Chondrocyte (in vitro differentiated cells): Measurements from ENCODE around the gene ARMC8. TPM values are rescaled to one million over a fixed set of nuclear protein-coding genes. Genes with fewer than 3 reads are reported as not detected.

Source experiments
- DNase-seq: peaks from one replicate; pipeline ENCODE4 v3.0.0; 2021; ENCODE audit warnings: mixed read lengths, low spot score
- H3K27ac Mint-ChIP-seq: one replicate; pipeline ENCODE4 v1.8.0; 2021; ENCODE audit warnings: mild to moderate bottlenecking, moderate library complexity, mixed read lengths; ENCODE audit not compliant: unreplicated experiment
- H3K27me3 Mint-ChIP-seq: 2 replicates; pipeline ENCODE4 v1.8.0; 2021; ENCODE audit warnings: low read depth, mixed read lengths
- H3K36me3 Mint-ChIP-seq: 2 replicates; pipeline ENCODE4 v1.8.0; 2021; ENCODE audit warnings: low read depth, mixed read lengths
- H3K4me1 Mint-ChIP-seq: 2 replicates; pipeline ENCODE4 v1.8.0; 2021; ENCODE audit warnings: low read depth, mild to moderate bottlenecking, mixed read lengths
- H3K4me3 Mint-ChIP-seq: one replicate; pipeline ENCODE4 v1.8.0; 2021; ENCODE audit warnings: mild to moderate bottlenecking, moderate library complexity, mixed read lengths; ENCODE audit not compliant: unreplicated experiment
- H3K9me3 Mint-ChIP-seq: 2 replicates; pipeline ENCODE4 v1.8.0; 2021; ENCODE audit warnings: low read depth, mixed read lengths
- CTCF ChIP-seq: fragments of 200-600 bp; sonication (generic); IDR thresholded peaks from 2 replicates; pipeline ENCODE4 v1.5.0; 2021; ENCODE audit warnings: antibody characterized with exemption, mild to moderate bottlenecking, moderate library complexity
- total RNA-seq: library from RNA; stranded (reverse); gene quantifications from 3 replicates; pipeline ENCODE4 v1.2.1, GENCODE V29; 2021

ARMC8 gene
- total RNA-seq, 1 donor from 2014 or later = 34.2 TPM

- DNase-seq = no peak
- H3K27me3 Mint-ChIP-seq = no peaks in the 10 kb centered on the region
- H3K4me1 Mint-ChIP-seq = no peaks in the 10 kb centered on the region
- peaks cover under 1% of the 10 kb centered on the region for H3K36me3 Mint-ChIP-seq
- TF ChIP-seq CTCF = peak; percentile 15
- peaks cover 8% of the 10 kb centered on the region for H3K9me3 Mint-ChIP-seq
- H3K27ac Mint-ChIP-seq = no peak overlapping the region
- H3K4me3 Mint-ChIP-seq = no peak overlapping the region
These were observed 38.6 kb upstream of the ARMC8 start for GRCh38 chr3:138148503-138148902.

- no peak for TF ChIP-seq CTCF
- H3K27me3 Mint-ChIP-seq = no peaks in the 10 kb centered on the region
- no peak overlapping the region for H3K4me3 Mint-ChIP-seq
- peaks cover 13% of the 10 kb centered on the region for H3K9me3 Mint-ChIP-seq
- no peak overlapping the region for H3K27ac Mint-ChIP-seq
- DNase-seq = no peak
- H3K36me3 Mint-ChIP-seq = peaks cover 6% of the 10 kb centered on the region
- H3K4me1 Mint-ChIP-seq = no peaks in the 10 kb centered on the region
These were observed 32.6 kb upstream of the ARMC8 start for GRCh38 chr3:138154534-138154933.

GRCh38 chr3:138157743-138158142, 29.4 kb upstream of the ARMC8 start:
- Mint-ChIP-seq H3K9me3 (peaks cover 13% of the 10 kb centered on the region), H3K4me1 (no peaks in the 10 kb centered on the region), H3K27ac (peak overlapping the region; percentile 45), H3K36me3 (peaks cover 22% of the 10 kb centered on the region), H3K27me3 (no peaks in the 10 kb centered on the region), H3K4me3 (no peak overlapping the region)
- no peak for DNase-seq
- no peak for TF ChIP-seq CTCF

GRCh38 chr3:138165061-138165460, 22.0 kb upstream of the ARMC8 start:
- H3K36me3 Mint-ChIP-seq = peaks cover 38% of the 10 kb centered on the region
- no peak overlapping the region for H3K27ac Mint-ChIP-seq
- no peaks in the 10 kb centered on the region for H3K4me1 Mint-ChIP-seq
- no peak for TF ChIP-seq CTCF
- H3K9me3 Mint-ChIP-seq = no peaks in the 10 kb centered on the region
- DNase-seq = no peak
- H3K4me3 Mint-ChIP-seq = no peak overlapping the region
- H3K27me3 Mint-ChIP-seq = no peaks in the 10 kb centered on the region

- Mint-ChIP-seq H3K4me1 (peaks cover 26% of the 10 kb centered on the region), H3K4me3 (peak overlapping the region; percentile 29), H3K27ac (no peak overlapping the region), H3K9me3 (no peaks in the 10 kb centered on the region), H3K27me3 (no peaks in the 10 kb centered on the region), H3K36me3 (peaks cover 8% of the 10 kb centered on the region)
- no peak for DNase-seq
- TF ChIP-seq CTCF = no peak
These were observed 14.5 kb upstream of the ARMC8 start for GRCh38 chr3:138172625-138173024.
